ENCODE data around the gene VIPR2. TPM values are rescaled to one million over a fixed set of nuclear protein-coding genes. Genes with fewer than 3 reads are reported as not detected.

Gene VIPR2
- total RNA-seq, 2 experiments from 2014 or later: 0.83 to 1.7 TPM

DNA sequence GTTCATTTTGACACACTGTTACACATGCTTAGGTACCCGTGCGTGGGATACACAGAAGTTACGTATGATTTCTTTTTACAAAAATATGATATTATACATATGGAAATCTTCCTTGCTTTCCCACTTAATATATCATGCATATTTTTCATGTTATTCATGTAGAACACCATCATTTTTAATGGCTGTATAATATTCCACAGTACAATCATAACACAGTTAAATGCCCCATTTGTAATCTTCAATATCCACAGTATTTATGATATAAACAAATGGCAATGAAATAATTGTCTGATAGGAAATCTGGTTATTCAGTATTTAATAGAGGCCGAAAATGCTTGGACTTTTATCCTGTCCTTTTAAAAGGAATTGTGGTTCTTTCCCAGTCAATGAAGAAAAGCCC lies 23.2 kb downstream of the VIPR2 start:
- H3K4me3 Mint-ChIP-seq: no peak overlapping the region
- intact Hi-C loops (cut with micrococcal nuclease): no loop called here
- peaks cover 4% of the 10 kb centered on the region for H3K4me1 Mint-ChIP-seq (ENCODE audit: low read depth)
- peaks cover 8% of the 10 kb centered on the region for H3K27me3 Mint-ChIP-seq (ENCODE audit: low read depth)
- H3K36me3 Mint-ChIP-seq (ENCODE audit: low read depth): no peaks in the 10 kb centered on the region
- CTCF ChIA-PET: no interaction called here
- peaks cover 4% of the 10 kb centered on the region for H3K9me3 Mint-ChIP-seq
- DNase-seq: no peak
- H3K27ac Mint-ChIP-seq: no peak overlapping the region

DNA sequence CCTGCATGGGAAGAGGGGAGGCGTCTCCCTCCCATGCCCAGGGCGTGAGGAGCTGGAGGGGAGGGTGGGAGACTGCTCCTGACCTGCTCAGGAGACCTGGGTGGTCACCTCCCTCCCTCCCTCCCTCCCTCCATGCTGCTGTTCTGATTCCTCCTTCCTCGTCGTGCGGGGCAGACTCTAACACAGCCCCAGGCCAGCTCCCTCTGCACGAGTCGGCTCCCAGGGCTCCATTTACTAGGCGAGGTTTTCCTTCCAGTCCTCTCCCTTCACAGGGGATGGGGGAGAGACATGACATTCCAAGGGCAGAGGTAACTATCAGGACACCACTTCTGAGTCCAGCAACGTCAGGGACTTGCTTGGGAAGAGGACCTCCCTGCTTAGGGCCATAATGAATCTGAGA lies 23.6 kb downstream of the VIPR2 start:
- Mint-ChIP-seq H3K27ac (no peak overlapping the region), H3K4me1 (ENCODE audit: low read depth) (peaks cover 4% of the 10 kb centered on the region), H3K4me3 (no peak overlapping the region), H3K36me3 (ENCODE audit: low read depth) (no peaks in the 10 kb centered on the region), H3K27me3 (ENCODE audit: low read depth) (peaks cover 6% of the 10 kb centered on the region), H3K9me3 (peaks cover 4% of the 10 kb centered on the region)
- CTCF ChIA-PET: no interaction called here
- intact Hi-C loops (cut with micrococcal nuclease): no loop called here
- no peak for DNase-seq

DNA sequence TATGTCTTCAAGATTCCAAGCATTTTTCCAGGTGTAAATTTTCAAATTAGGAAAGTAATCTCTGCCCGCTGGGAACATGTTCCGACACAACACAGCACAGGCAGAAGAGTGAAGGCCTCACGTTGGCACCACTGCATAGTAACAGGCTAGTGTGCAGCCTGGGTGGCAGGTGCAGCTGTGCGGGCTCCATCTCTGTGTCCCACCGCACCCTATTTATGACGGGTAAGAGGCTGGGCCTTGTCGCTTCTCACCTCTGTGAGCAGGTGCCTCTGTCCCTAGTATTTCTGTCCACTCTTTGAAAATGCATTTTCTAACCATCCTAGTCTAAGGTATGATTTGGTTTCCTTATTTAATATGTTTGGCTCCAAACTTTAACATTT lies 24.1 kb downstream of the VIPR2 start:
- Mint-ChIP-seq H3K27ac (no peak overlapping the region), H3K27me3 (ENCODE audit: low read depth) (peaks cover 4% of the 10 kb centered on the region), H3K9me3 (peaks cover 4% of the 10 kb centered on the region), H3K4me3 (no peak overlapping the region), H3K36me3 (ENCODE audit: low read depth) (no peaks in the 10 kb centered on the region), H3K4me1 (ENCODE audit: low read depth) (peaks cover 4% of the 10 kb centered on the region)
- CTCF ChIA-PET: no interaction called here
- no peak for DNase-seq
- intact Hi-C loops (cut with micrococcal nuclease): no loop called here

DNA sequence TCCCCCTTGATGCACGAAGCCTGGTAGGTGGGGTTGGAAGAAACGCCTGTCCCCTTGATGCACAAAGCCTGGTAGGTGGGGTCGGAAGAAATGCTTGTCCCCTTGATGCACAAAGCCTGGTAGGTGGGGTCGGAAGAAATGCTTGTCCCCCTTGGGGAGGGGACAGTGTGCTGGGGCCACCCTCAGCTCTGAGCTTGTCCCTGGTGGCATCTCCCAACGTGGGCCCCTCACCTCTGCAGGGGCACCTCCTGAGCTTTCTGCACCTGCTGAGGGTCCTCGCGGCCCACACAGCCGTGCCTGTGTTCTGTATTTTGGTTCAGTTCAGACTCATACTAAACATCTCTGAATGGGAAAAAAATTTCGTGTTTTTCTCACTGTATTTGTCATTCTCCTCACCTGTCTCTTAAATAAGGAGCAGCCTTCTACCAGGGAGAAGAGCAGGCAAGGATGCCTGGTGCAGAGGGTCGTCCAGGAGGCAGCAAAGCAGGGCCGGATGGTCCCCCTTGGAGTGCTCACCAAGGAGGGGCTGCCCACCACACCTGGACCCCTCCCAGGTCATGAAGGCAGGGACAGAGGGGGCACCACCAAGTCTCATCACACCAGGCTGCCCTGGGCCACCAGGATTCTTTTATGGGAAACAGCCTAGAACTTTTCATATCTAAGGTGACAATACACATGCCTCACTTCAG lies 24.7 kb downstream of the VIPR2 start:
- H3K4me1 Mint-ChIP-seq (ENCODE audit: low read depth): peaks cover 4% of the 10 kb centered on the region
- CTCF ChIA-PET: no interaction called here
- H3K36me3 Mint-ChIP-seq (ENCODE audit: low read depth): no peaks in the 10 kb centered on the region
- H3K27me3 Mint-ChIP-seq (ENCODE audit: low read depth): peaks cover 4% of the 10 kb centered on the region
- no peak for DNase-seq
- intact Hi-C loops (cut with micrococcal nuclease): no loop called here
- H3K9me3 Mint-ChIP-seq: peaks cover 4% of the 10 kb centered on the region
- H3K27ac Mint-ChIP-seq: no peak overlapping the region
- H3K4me3 Mint-ChIP-seq: no peak overlapping the region

DNA sequence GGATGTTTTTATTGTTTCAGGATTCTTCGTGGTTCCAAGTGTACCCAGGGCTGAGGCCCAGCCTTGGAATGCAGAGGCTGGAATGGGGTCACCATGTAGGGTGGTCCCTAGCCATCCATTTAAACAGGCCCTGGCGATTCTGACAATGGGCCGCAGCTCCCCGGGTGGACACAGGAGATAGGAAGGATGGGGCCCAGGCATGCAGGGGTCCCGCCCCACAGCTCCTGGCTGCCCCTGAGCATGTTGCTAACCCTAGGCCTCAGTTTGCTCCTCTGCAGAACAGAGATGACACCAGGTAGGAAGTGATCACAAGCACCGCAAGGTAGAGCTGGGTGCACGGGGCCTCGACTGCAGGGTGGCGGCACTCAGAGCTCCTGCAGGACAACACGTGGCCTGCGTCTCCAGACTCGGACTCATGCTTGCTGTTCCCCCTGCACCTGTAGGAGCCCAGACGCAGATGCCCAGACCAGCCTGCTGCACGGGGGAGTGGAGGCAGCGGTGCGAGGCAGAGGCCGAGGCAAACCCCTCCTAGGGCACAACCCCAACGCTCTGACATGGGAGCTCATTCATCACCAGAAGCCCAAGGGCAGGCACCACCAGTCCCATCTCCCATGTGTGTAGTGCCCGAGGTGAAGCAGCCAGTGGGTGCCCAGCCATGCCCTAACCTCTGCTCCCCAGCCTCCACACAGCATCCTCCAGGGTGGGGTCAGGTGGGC lies 25.5 kb downstream of the VIPR2 start:
- Mint-ChIP-seq H3K36me3 (ENCODE audit: low read depth) (no peaks in the 10 kb centered on the region), H3K27ac (no peak overlapping the region), H3K9me3 (peaks cover 4% of the 10 kb centered on the region), H3K4me1 (ENCODE audit: low read depth) (peaks cover 4% of the 10 kb centered on the region), H3K4me3 (no peak overlapping the region), H3K27me3 (ENCODE audit: low read depth) (peaks cover 5% of the 10 kb centered on the region)
- CTCF ChIA-PET: no interaction called here
- intact Hi-C loops (cut with micrococcal nuclease): no loop called here
- DNase-seq: no peak

DNA sequence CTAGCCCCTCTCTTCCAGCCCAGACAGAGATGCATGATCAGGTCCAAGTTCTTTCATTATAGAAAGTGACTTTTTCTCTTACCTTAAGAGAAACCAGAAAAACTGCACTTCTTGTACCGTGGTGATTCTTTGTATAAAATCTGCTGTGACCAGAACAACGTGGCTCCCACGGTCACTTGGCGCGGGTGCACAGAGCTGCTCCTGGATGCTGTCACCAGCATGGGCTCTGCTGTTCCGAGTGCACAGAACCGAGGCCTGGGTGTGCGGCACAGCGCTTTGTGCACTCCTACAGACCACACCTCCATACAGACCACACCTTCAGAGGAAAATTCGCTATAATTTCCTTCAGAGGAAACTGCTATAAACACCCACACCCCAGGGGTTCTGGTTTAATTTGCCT lies 26.0 kb downstream of the VIPR2 start:
- Mint-ChIP-seq H3K36me3 (ENCODE audit: low read depth) (no peaks in the 10 kb centered on the region), H3K27me3 (ENCODE audit: low read depth) (peaks cover 7% of the 10 kb centered on the region), H3K4me1 (ENCODE audit: low read depth) (peaks cover 4% of the 10 kb centered on the region), H3K4me3 (no peak overlapping the region), H3K27ac (no peak overlapping the region), H3K9me3 (peaks cover 2% of the 10 kb centered on the region)
- CTCF ChIA-PET: no interaction called here
- DNase-seq: no peak
- intact Hi-C loops (cut with micrococcal nuclease): no loop called here

DNA sequence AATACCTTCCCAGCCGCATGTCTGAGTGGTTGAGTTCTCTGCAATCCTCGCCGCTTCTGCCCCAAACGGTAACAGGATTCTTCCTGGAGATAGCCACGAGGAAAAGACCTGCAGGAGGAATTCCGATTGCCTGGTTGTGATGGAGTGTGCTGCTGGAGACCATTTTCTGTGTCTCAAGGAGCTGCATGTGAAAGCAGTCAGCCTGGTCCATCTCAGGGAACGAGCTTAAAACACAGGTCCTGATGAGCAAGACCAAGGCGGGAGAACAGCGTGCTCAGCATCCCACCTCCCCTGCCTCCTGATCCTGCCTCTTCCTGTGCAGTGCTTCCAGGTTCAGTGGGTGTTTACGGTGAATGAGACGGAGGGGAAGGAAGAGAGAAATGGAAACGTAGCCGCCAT lies 26.5 kb downstream of the VIPR2 start:
- intact Hi-C loops (cut with micrococcal nuclease): no loop called here
- CTCF ChIA-PET: no interaction called here
- Mint-ChIP-seq H3K27ac (no peak overlapping the region), H3K36me3 (ENCODE audit: low read depth) (no peaks in the 10 kb centered on the region), H3K4me3 (no peak overlapping the region), H3K27me3 (ENCODE audit: low read depth) (peaks cover 9% of the 10 kb centered on the region), H3K9me3 (no peaks in the 10 kb centered on the region), H3K4me1 (ENCODE audit: low read depth) (peaks cover 4% of the 10 kb centered on the region)
- DNase-seq: no peak

DNA sequence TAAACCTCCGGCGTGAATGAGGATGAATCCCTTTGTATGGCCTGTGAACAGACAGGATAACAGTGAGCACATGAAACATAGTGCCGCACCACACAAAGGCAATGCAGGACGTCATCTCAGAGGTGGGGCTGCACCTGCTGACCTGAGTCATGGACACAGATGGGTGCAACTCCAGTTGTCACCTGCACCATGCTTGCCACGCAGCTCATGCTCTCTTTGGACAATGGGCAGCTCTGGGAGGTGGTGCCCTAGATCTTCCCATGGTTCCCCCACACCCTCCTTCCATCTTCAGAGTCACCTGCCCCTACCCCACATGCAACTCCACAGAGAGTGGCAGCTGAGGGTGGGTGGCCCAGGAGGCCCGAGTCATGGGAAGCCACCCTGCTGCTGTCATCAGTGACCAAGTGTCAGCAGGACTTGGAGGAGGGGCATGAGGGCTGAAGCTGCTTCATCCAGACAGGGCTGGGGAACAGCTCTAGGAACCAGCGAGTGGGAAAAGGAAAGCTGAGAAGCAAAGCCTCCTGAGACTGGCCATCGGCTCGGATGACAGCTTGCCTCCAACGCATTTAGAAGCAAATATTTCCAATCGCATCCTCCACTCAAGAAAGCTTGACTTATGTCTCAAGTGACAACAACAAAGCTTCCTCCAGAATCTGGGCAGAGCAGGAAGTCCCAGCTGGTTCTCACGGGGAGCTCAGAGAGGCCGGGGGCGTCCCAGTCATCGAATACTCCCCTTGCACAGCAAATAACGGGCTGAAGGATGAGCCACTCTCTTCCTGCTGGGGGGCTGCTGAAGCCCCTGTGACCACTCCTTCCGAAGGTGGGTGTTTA lies 27.1 kb downstream of the VIPR2 start:
- H3K9me3 Mint-ChIP-seq: no peaks in the 10 kb centered on the region
- H3K4me1 Mint-ChIP-seq (ENCODE audit: low read depth): peaks cover 4% of the 10 kb centered on the region
- intact Hi-C loops (cut with micrococcal nuclease): no loop called here
- CTCF ChIA-PET: no interaction called here
- H3K27ac Mint-ChIP-seq: no peak overlapping the region
- peaks cover 9% of the 10 kb centered on the region for H3K27me3 Mint-ChIP-seq (ENCODE audit: low read depth)
- no peaks in the 10 kb centered on the region for H3K36me3 Mint-ChIP-seq (ENCODE audit: low read depth)
- no peak for DNase-seq
- no peak overlapping the region for H3K4me3 Mint-ChIP-seq

DNA sequence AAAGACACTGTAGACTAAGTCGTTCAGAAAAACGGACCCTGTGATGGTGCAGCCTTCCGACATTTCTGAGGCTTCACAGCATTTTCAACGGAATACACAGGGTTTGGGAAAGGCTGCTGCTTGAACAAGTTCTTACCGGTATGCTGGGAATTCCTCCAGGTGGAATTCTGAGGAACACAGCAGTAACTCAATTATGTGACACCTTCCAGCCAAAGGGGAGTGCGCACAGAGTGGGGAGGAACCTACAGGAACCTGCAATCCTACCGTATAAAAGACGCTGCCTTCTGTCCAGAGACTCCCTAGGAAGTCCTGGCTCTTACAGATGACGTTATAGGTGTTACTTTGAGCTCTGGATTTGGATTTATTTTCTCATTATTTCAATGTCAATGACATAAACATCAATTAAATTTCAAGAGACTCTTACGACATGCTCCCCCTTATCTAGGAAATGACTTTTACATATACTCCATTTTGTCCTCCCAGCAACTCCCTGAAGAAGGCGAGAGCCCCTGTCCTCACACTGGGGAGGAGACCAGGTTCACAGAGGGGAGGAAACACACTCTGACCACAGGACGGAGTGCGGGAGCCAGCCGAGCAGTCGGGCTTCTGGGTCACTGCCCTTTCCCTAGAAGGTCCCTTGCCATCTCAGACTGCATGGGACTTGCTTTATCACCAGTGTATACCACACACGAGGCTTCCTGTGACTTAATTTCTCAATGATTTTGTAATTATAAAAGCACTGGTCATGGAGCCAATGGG lies 27.9 kb downstream of the VIPR2 start:
- intact Hi-C loops (cut with micrococcal nuclease): no loop called here
- H3K4me1 Mint-ChIP-seq (ENCODE audit: low read depth): peaks cover 8% of the 10 kb centered on the region
- H3K27ac Mint-ChIP-seq: no peak overlapping the region
- no peaks in the 10 kb centered on the region for H3K36me3 Mint-ChIP-seq (ENCODE audit: low read depth)
- H3K4me3 Mint-ChIP-seq: no peak overlapping the region
- no peak for DNase-seq
- CTCF ChIA-PET: interaction anchor here (0.9 kb wide), 1 partner anchor 194 kb away, joined by 3 read pairs; no protein-coding TSS in a partner anchor
- H3K9me3 Mint-ChIP-seq: no peaks in the 10 kb centered on the region
- H3K27me3 Mint-ChIP-seq (ENCODE audit: low read depth): peaks cover 13% of the 10 kb centered on the region

DNA sequence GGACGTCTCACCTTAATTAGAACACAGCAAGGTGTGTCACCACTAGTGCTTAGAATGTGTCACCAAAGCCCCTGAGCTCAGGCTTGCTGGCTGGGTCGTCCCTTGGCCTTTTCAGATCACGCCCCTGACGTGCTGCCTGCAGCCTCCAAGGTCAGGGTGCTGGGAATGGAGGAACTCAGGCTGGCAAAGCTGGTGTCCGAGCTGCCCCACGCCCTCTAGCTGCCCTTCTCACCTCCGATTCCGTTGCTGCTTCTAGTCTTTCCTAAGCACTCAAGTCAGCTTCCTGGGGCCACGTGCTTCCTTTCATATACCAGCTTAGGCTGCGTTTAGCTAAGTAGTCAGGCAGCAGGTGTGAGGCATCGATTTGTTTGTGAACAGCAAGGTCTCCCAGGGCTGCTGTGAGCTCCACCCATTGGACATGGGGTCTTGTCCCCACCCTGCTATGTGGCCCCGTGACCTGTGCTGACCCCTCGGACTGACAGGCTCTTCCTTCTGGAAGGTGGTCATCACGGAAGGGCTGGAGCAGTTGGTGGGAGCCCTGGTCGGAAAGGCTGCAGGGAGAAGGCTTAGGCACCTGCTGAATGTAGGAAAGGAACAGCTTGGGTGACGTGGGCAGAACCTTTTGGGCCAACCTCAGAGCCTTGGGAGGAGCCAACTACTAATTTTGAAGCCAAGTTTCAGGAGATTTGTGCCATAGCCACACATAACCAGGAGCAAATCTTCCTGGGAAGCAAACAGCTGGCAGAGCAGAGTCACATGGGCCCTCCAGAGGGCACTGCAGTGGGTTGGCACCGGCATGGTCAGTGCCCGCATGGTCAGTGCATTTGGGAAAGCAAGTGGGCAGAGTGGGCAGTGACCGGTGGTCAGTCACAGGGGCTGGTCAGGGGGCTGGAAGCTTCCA lies 28.8 kb downstream of the VIPR2 start:
- CTCF ChIA-PET: interaction anchor here (0.7 to 0.9 kb wide), 2 partner anchors 195 to 1502 kb away, joined by 3 read pairs; no protein-coding TSS in a partner anchor
- H3K27ac Mint-ChIP-seq: no peak overlapping the region
- no peak for DNase-seq
- no peak overlapping the region for H3K4me3 Mint-ChIP-seq
- H3K4me1 Mint-ChIP-seq (ENCODE audit: low read depth): peaks cover 8% of the 10 kb centered on the region
- H3K36me3 Mint-ChIP-seq (ENCODE audit: low read depth): no peaks in the 10 kb centered on the region
- H3K27me3 Mint-ChIP-seq (ENCODE audit: low read depth): peaks cover 13% of the 10 kb centered on the region
- intact Hi-C loops (cut with micrococcal nuclease): no loop called here
- H3K9me3 Mint-ChIP-seq: no peaks in the 10 kb centered on the region

DNA sequence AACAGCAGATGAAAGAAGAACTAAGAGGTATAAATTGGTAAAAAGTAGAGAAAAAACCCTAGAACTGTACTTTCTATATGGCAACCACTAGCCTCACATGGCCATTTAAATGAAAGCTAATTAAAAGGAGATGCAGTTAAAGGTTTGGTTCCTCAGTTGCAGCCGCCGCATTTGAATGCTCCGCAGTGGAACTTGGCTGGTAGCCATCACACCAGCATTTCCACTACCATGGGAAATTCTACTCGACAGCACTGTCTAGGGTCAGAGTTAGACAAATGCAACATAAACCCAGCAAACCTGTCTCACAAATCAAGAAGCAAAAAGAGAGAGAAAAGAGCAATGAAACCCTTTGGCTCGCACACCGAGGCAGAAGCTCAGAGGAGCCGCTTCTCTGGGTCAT lies 29.7 kb downstream of the VIPR2 start:
- intact Hi-C loops (cut with micrococcal nuclease): no loop called here
- no peaks in the 10 kb centered on the region for H3K9me3 Mint-ChIP-seq
- CTCF ChIA-PET: no interaction called here
- H3K4me1 Mint-ChIP-seq (ENCODE audit: low read depth): peaks cover 8% of the 10 kb centered on the region
- H3K4me3 Mint-ChIP-seq: no peak overlapping the region
- H3K27ac Mint-ChIP-seq: no peak overlapping the region
- H3K36me3 Mint-ChIP-seq (ENCODE audit: low read depth): no peaks in the 10 kb centered on the region
- H3K27me3 Mint-ChIP-seq (ENCODE audit: low read depth): peaks cover 13% of the 10 kb centered on the region
- DNase-seq: no peak
